Measurements from ENCODE around the gene CFAP43.

- TF ChIP-seq CTCF (IDR thresholded peaks at IDR 0.05) (no peak), POLR2AphosphoS5 (IDR thresholded peaks at IDR 0.05; ENCODE audit: insufficient read depth in 1 of 2, low read depth in 1 of 2) (no peak), POLR2A (IDR thresholded peaks at IDR 0.05) (no peak)
Observed at GRCh38 chr10:104245066-104245632, 13.0 kb upstream of the CFAP43 start.
